A549 (cell line): Measurements from ENCODE around the gene MROH7. TPM values are rescaled to one million over a fixed set of nuclear protein-coding genes. Genes with fewer than 3 reads are reported as not detected.

Source experiments
- ATAC-seq, 2 experiments: fragments of 200-7000 bp in 1 of 2; fragments of >200 bp in 1 of 2; cut with Nextera tagmentation in 1 of 2; cut with Tn5 transposase in 1 of 2; 3 replicates each; pipeline versions ENCODE4 v1.8.0 to v1.9.1; 2018 to 2020; ENCODE audit warnings: mild to moderate bottlenecking in 1 of 2, moderate library complexity in 1 of 2
- CTCF ChIA-PET: fragments of 300-600 bp; sonication (Branson Sonifier 250); formaldehyde crosslinking; extraction: SDS; loops from one replicate; lab custom pipeline; 2021; ENCODE audit warnings: antibody characterized with exemption, inconsistent platforms; lab: Yijun Ruan, JAX
- POLR2A ChIA-PET: fragments of 350-600 bp; formaldehyde crosslinking; extraction: SDS; loops from one replicate; lab custom pipeline; 2021; ENCODE audit warnings: antibody characterized with exemption, inconsistent platforms; lab: Yijun Ruan, JAX
- DNase-seq, 2 experiments: peaks; one replicate each; pipeline versions ENCODE4 v3.0.0 to v3.0.0-alpha.2; 2011 to 2016; ENCODE audit warnings: low read depth in 1 of 2, low spot score in 1 of 2
- FAIRE-seq: peaks from 2 replicates; lab custom pipeline; 2011; peaks lifted over from hg19 to GRCh38; lab: Jason Lieb, UNC
- H3K27ac ChIP-seq, 2 experiments: fragments of >200 bp; sonication (Bioruptor Twin); formaldehyde crosslinking; 3 replicates each; pipeline ENCODE4 v1.5.1; 2016 to 2017
- H3K4me1 ChIP-seq: fragments of >200 bp; sonication (Bioruptor Twin); formaldehyde crosslinking; 3 replicates; pipeline ENCODE4 v1.6.1; 2016
- H3K4me2 ChIP-seq: fragments of >200 bp; sonication (Bioruptor Twin); formaldehyde crosslinking; 3 replicates; pipeline ENCODE4 v1.6.1; 2016
- H3K4me3 ChIP-seq: fragments of >200 bp; sonication (Bioruptor Twin); formaldehyde crosslinking; 3 replicates; pipeline ENCODE4 v1.5.1; 2016
- H3K9me3 ChIP-seq: fragments of >200 bp; sonication (Bioruptor Twin); formaldehyde crosslinking; 3 replicates; pipeline ENCODE4 v1.6.1; 2016
- ATOH8 ChIP-seq: fragments of 250-450 bp; sonication (Bioruptor Pico); IDR thresholded peaks from 2 replicates; pipeline ENCODE4 v1.5.0; 2020; ENCODE audit warnings: low read depth, mild to moderate bottlenecking, moderate library complexity
- EHF ChIP-seq: fragments of 250-450 bp; sonication (Bioruptor Pico); IDR thresholded peaks from 2 replicates; pipeline ENCODE4 v1.5.0; 2020; ENCODE audit warnings: mild to moderate bottlenecking
- EHMT2 ChIP-seq: fragments of 200-600 bp; sonication (generic); IDR thresholded peaks from 2 replicates; pipeline ENCODE4 v1.6.1; 2016; ENCODE audit warnings: antibody characterized with exemption, low read depth, mild to moderate bottlenecking, moderate library complexity
- ESRRA ChIP-seq: fragments of 150-350 bp; IDR thresholded peaks from 2 replicates; pipeline ENCODE4 v1.6.1; 2014; ENCODE audit warnings: mild to moderate bottlenecking, low read length, borderline replicate concordance
- FOSL2 ChIP-seq, 2 experiments: fragments of 450-650 bp in 1 of 2; fragments of >200 bp in 1 of 2; sonication (Bioruptor Twin) in 1 of 2; formaldehyde crosslinking; IDR thresholded peaks; 2 replicates each; pipeline versions ENCODE4 v1.5.0 to v1.6.1; 2016 to 2020; ENCODE audit warnings: mild to moderate bottlenecking in 1 of 2, moderate library complexity in 1 of 2
- GATA3 ChIP-seq: IDR thresholded peaks from 2 replicates; pipeline ENCODE4 v1.6.1; 2012; ENCODE audit warnings: borderline replicate concordance
- HES2 ChIP-seq: fragments of >200 bp; sonication (Bioruptor Twin); formaldehyde crosslinking; IDR thresholded peaks from 2 replicates; pipeline ENCODE4 v1.6.1; 2016
- HMGXB4 ChIP-seq: fragments of 250-450 bp; sonication (Bioruptor Pico); IDR thresholded peaks from 2 replicates; pipeline ENCODE4 v1.5.0; 2021; ENCODE audit warnings: mild to moderate bottlenecking, moderate library complexity, borderline replicate concordance
- HOXB5 ChIP-seq: fragments of 250-450 bp; sonication (Bioruptor Pico); IDR thresholded peaks from 2 replicates; pipeline ENCODE4 v1.5.0; 2020; ENCODE audit warnings: mild to moderate bottlenecking, moderate library complexity
- KDM5A ChIP-seq: fragments of 200-600 bp; sonication (generic); IDR thresholded peaks from 2 replicates; pipeline ENCODE4 v1.6.1; 2016; ENCODE audit warnings: antibody characterized with exemption, mild to moderate bottlenecking
- MYC ChIP-seq: IDR thresholded peaks from 2 replicates; pipeline ENCODE4 v1.6.1; 2012; ENCODE audit warnings: mild to moderate bottlenecking, inconsistent platforms, low read length, improper control_type of control experiment, borderline replicate concordance
- PBX3 ChIP-seq: IDR thresholded peaks from 2 replicates; pipeline ENCODE4 v1.6.1; 2012
- PHF8 ChIP-seq: fragments of 200-600 bp; sonication (generic); IDR thresholded peaks from 2 replicates; pipeline ENCODE4 v1.6.1; 2016; ENCODE audit warnings: low read depth, mild to moderate bottlenecking, antibody characterized with exemption, moderate library complexity, borderline replicate concordance
- POLR2A ChIP-seq: IDR thresholded peaks from 2 replicates; pipeline ENCODE4 v1.6.1; 2012; ENCODE audit warnings: mild to moderate bottlenecking, low read length
- RCOR1 ChIP-seq: fragments of 150-350 bp; IDR thresholded peaks from 2 replicates; pipeline ENCODE4 v1.6.1; 2014; ENCODE audit warnings: antibody characterized with exemption, low read length, low read depth
- REST ChIP-seq: fragments of 200-600 bp; sonication (generic); IDR thresholded peaks from 2 replicates; pipeline ENCODE4 v1.6.1; 2016; ENCODE audit warnings: antibody characterized with exemption, mild to moderate bottlenecking, moderate library complexity
- RFX5 ChIP-seq: fragments of 450-650 bp; IDR thresholded peaks from 2 replicates; pipeline ENCODE4 v1.7.1; 2014; ENCODE audit warnings: antibody characterized with exemption, mild to moderate bottlenecking, moderate library complexity
- ZC3H11A ChIP-seq: fragments of 450-650 bp; IDR thresholded peaks from 2 replicates; pipeline ENCODE4 v1.6.1; 2014; ENCODE audit warnings: antibody characterized with exemption, mild to moderate bottlenecking
- ZFP36 ChIP-seq: fragments of 450-650 bp; IDR thresholded peaks from 2 replicates; pipeline ENCODE4 v1.6.1; 2014; ENCODE audit warnings: borderline replicate concordance; ENCODE audit not compliant: partially characterized antibody
- ZSCAN20 ChIP-seq: fragments of 250-450 bp; sonication (Bioruptor Pico); IDR thresholded peaks from 2 replicates; pipeline ENCODE4 v1.8.0; 2022; ENCODE audit warnings: mild to moderate bottlenecking, moderate library complexity
- WGBS: methylation state at CpG from one replicate; pipeline ENCODE4 v1.1.6; 2017; ENCODE audit errors: missing lambda C conversion rate; 5-methylcytosine and 5-hydroxymethylcytosine counted together
- polyA plus RNA-seq, 4 experiments: library from polyadenylated mRNA; depleted of rRNA in 3 of 4; stranded (reverse); fragments of >200 nt; fragmentation: RNase III in 1 of 4; extraction: RNeasy Plus Mini Kit Qiagen cat#74134 plus additional on column Dnase treatment in 1 of 4; gene quantifications; 2 replicates in 3 of 4; 3 replicates in 1 of 4; pipeline ENCODE4 v1.2.3, GENCODE V29; 2011 to 2017

MROH7 gene
- polyA plus RNA-seq, 2 of the 4 experiments (the other 2 are of a cell fraction) = not detected

- no peaks in the 10 kb centered on the region for H3K4me1 ChIP-seq
- FAIRE-seq = no peak
- ChIA-PET POLR2A (no interaction called here), CTCF (no interaction called here)
- no peak overlapping the region for H3K4me2 ChIP-seq
- no peak overlapping the region for H3K4me3 ChIP-seq
- TF ChIP-seq ESRRA = no peak
- no peak for TF ChIP-seq ATOH8 (CRISPR knock-in tag)
- no peak for TF ChIP-seq RFX5
- TF ChIP-seq RCOR1 = no peak
- TF ChIP-seq POLR2A = no peak
- no peak for TF ChIP-seq EHMT2
- TF ChIP-seq EHF = no peak
- no peak for TF ChIP-seq GATA3
- TF ChIP-seq HOXB5 (CRISPR knock-in tag) = no peak
- no peak for TF ChIP-seq KDM5A
- TF ChIP-seq PHF8 = no peak
- no peak for TF ChIP-seq ZC3H11A
- no peak for TF ChIP-seq ZSCAN20
- TF ChIP-seq PBX3 = no peak
- no peak for TF ChIP-seq MYC
- DNase-seq = no peak
- no peak overlapping the region for H3K27ac ChIP-seq
- 78% methylated on average over 4 of the region's 4 CpGs for WGBS
- H3K9me3 ChIP-seq = no peaks in the 10 kb centered on the region
- no peak for ATAC-seq
Measured at GRCh38 chr1:54742282-54742681, 100.7 kb downstream of the MROH7 start.

- ATAC-seq = no peak
- no peak for DNase-seq
- H3K4me2 ChIP-seq = no peak overlapping the region
- no peaks in the 10 kb centered on the region for H3K9me3 ChIP-seq
- H3K4me3 ChIP-seq = no peak overlapping the region
- CTCF ChIA-PET = interaction anchor here (1.4 kb wide), 1 partner anchor 39 kb away, joined by 3 read pairs; no protein-coding TSS in a partner anchor
- H3K27ac ChIP-seq = no peak overlapping the region
- FAIRE-seq = no peak
- POLR2A ChIA-PET = no interaction called here
- 93% methylated on average over 8 of the region's 12 CpGs for WGBS
- H3K4me1 ChIP-seq = no peaks in the 10 kb centered on the region
- TF ChIP-seq HES2 = no peak
- no peak for TF ChIP-seq FOSL2 (IDR thresholded peaks at IDR 0.05)
- TF ChIP-seq FOSL2 (CRISPR knock-in tag; IDR thresholded peaks at IDR 0.05) = no peak
- TF ChIP-seq, all 56 proteins: peak for 0
Measured at GRCh38 chr1:54743416-54744226, 102.0 kb downstream of the MROH7 start.

- no peaks in the 10 kb centered on the region for H3K4me1 ChIP-seq
- no peak for DNase-seq
- no peak overlapping the region for H3K27ac ChIP-seq
- WGBS = 83% methylated on average over 3 of the region's 3 CpGs
- no peak overlapping the region for H3K4me3 ChIP-seq
- H3K9me3 ChIP-seq = no peaks in the 10 kb centered on the region
- no peak for FAIRE-seq
- ChIA-PET CTCF (interaction anchor here (1.1 kb wide), 1 partner anchor 65 kb away, joined by 3 read pairs; no protein-coding TSS in a partner anchor), POLR2A (no interaction called here)
- no peak for ATAC-seq
- H3K4me2 ChIP-seq = no peak overlapping the region
- TF ChIP-seq HES2 (no peak), ZFP36 (no peak), RFX5 (no peak), HMGXB4 (no peak), PHF8 (no peak), REST (no peak)
- TF ChIP-seq, all 56 proteins: peak for 0
Measured at GRCh38 chr1:54744696-54745095, 103.1 kb downstream of the MROH7 start.
